ENCODE data around the gene FNBP1. TPM values are rescaled to one million over a fixed set of nuclear protein-coding genes. Genes with fewer than 3 reads are reported as not detected.

The FNBP1 gene
- total and polyA plus RNA-seq, 10 of the 15 experiments (the other 5 are each of a cell fraction or from before 2014, with no cell fraction given), result 64.5 to 353 (median 179) TPM

- TF ChIP-seq, protein P1, sequence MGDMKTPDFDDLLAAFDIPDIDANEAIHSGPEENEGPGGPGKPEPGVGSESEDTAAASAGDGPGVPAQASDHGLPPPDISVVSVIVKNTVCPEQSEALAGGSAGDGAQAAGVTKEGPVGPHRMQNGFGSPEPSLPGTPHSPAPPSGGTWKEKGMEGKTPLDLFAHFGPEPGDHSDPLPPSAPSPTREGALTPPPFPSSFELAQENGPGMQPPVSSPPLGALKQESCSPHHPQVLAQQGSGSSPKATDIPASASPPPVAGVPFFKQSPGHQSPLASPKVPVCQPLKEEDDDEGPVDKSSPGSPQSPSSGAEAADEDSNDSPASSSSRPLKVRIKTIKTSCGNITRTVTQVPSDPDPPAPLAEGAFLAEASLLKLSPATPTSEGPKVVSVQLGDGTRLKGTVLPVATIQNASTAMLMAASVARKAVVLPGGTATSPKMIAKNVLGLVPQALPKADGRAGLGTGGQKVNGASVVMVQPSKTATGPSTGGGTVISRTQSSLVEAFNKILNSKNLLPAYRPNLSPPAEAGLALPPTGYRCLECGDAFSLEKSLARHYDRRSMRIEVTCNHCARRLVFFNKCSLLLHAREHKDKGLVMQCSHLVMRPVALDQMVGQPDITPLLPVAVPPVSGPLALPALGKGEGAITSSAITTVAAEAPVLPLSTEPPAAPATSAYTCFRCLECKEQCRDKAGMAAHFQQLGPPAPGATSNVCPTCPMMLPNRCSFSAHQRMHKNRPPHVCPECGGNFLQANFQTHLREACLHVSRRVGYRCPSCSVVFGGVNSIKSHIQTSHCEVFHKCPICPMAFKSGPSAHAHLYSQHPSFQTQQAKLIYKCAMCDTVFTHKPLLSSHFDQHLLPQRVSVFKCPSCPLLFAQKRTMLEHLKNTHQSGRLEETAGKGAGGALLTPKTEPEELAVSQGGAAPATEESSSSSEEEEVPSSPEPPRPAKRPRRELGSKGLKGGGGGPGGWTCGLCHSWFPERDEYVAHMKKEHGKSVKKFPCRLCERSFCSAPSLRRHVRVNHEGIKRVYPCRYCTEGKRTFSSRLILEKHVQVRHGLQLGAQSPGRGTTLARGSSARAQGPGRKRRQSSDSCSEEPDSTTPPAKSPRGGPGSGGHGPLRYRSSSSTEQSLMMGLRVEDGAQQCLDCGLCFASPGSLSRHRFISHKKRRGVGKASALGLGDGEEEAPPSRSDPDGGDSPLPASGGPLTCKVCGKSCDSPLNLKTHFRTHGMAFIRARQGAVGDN (IDR thresholded peaks at IDR 0.05), result peak; percentile 62
- TF ChIP-seq CBX5 (IDR thresholded peaks at IDR 0.05; ENCODE audit: low read depth) (no peak), SIN3A (IDR thresholded peaks at IDR 0.05; ENCODE audit: low read depth, low read length) (no peak), MTA3 (IDR thresholded peaks at IDR 0.05; ENCODE audit: borderline replicate concordance, low read length) (no peak)
These were observed 21.9 kb downstream of the FNBP1 start (continued) for GRCh38 chr9:130021123-130021522.

- SMC1A ChIA-PET (ENCODE audit: uncharacterized antibody, unreplicated experiment), result interaction anchor here (1.0 to 28.7 kb wide), 10 partner anchors 9 to 134 kb away, joined by 3 to 763 read pairs (median 14); no protein-coding TSS in a partner anchor
- in situ Hi-C loops (cut with MboI), result no loop called here
- Histone ChIP-seq H3K9ac (ENCODE audit: control insufficient read depth, insufficient read depth, low read length) (peak overlapping the region; percentile 51), H3K4me2 (ENCODE audit: control insufficient read depth, insufficient read depth) (peak overlapping the region; percentile 72), H4K20me1 (ENCODE audit: control insufficient read depth, insufficient read depth) (no peaks in the 10 kb centered on the region; the same call in 1 of the 2 replicates), H3K79me2 (ENCODE audit: control insufficient read depth, insufficient read depth, low read length) (peaks cover 96% of the 10 kb centered on the region), H3K4me1 (ENCODE audit: control insufficient read depth, insufficient read depth, low read length) (peaks cover 90% of the 10 kb centered on the region), H3K27ac (ENCODE audit: control insufficient read depth, insufficient read depth) (peak overlapping the region; percentile 83), H3K4me3 (peak overlapping the region; percentile 19; the same call in 1 of the 2 replicates), H3K9me3 (replicated peaks; ENCODE audit: control insufficient read depth, insufficient read depth, low read length) (peaks cover 6% of the 10 kb centered on the region; the same call in 2 of the 3 replicates), H2AFZ (ENCODE audit: control insufficient read depth, low read depth, low read length) (no peak overlapping the region), H3K27me3 (replicated peaks in 1 of 2; ENCODE audit: control insufficient read depth in 2 of 2, insufficient read depth in 2 of 2, low read length in 1 of 2) (no peaks in the 10 kb centered on the region), H3K36me3 (ENCODE audit: control insufficient read depth in 2 of 2, insufficient read depth in 2 of 2, low read length in 1 of 2) (peaks cover 8 to 35% of the 10 kb centered on the region in 2 experiments)
- RAD21 ChIA-PET (ENCODE audit: unreplicated experiment), result interaction anchor here (1.2 to 17.1 kb wide), 6 partner anchors 8 to 27 kb away, joined by 3 to 418 read pairs (median 34); partner anchors contain the start of gene FNBP1
- FAIRE-seq (no peak), DNase-seq (ENCODE audit: low read depth, low spot score) (no peak), ATAC-seq (no peak)
- POLR2A ChIA-PET, result interaction anchor here (1.2 to 14.0 kb wide), 8 partner anchors 8 to 25 kb away, joined by 3 to 270 read pairs (median 9); partner anchors contain the start of gene FNBP1
- CTCF ChIA-PET, result interaction anchor here (1.9 kb wide), 1 partner anchor 10 kb away, joined by 10 read pairs; no protein-coding TSS in a partner anchor
- no TSS peak for BruUV-seq (replicated peaks)
- TF ChIP-seq HCFC1 (IDR thresholded peaks at IDR 0.05; ENCODE audit: low read length), result no peak
- TF ChIP-seq POU2F2 (IDR thresholded peaks at IDR 0.05; ENCODE audit: borderline replicate concordance, low read depth, low read length), result no peak
- TF ChIP-seq, protein P2, sequence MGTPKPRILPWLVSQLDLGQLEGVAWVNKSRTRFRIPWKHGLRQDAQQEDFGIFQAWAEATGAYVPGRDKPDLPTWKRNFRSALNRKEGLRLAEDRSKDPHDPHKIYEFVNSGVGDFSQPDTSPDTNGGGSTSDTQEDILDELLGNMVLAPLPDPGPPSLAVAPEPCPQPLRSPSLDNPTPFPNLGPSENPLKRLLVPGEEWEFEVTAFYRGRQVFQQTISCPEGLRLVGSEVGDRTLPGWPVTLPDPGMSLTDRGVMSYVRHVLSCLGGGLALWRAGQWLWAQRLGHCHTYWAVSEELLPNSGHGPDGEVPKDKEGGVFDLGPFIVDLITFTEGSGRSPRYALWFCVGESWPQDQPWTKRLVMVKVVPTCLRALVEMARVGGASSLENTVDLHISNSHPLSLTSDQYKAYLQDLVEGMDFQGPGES (IDR thresholded peaks at IDR 0.05), result no peak
- TF ChIP-seq ZNF592 (IDR thresholded peaks at IDR 0.05), result 0 out of 2 replicates have a peak, but pooled peaks have one; percentile 6
- whole genome bisulfite sequencing (ENCODE audit: insufficient coverage, insufficient replicate concordance, low lambda C conversion rate, missing lambda C conversion rate), result 12% methylated on average over 7 of the region's 7 CpGs
- intact Hi-C loops (cut with micrococcal nuclease; ENCODE audit: unreplicated experiment), result no loop called here
These were observed 22.4 kb downstream of the FNBP1 start for GRCh38 chr9:130020618-130021017.
